Stimulated activated naive CD4-positive, alpha-beta T cell (primary cell): Measurements from ENCODE around the gene TMEM169.
A peak's percentile ranks its signal among the peaks of the same experiment; 100 is the strongest.
"Not testable (repeated sequence)": the region's sequence is repeated elsewhere in the genome, so short reads cannot be mapped to it uniquely, and the experiment has no call there.

Source experiments
- DNase-seq, 6 experiments: peaks; one replicate each; lab custom pipeline; 2025; lab: John Stamatoyannopoulos, UW

The TMEM169 gene

GRCh38 chr2:216071111-216071851 is 10.4 kb upstream of the TMEM169 start:
- no peak for DNase-seq

DNA sequence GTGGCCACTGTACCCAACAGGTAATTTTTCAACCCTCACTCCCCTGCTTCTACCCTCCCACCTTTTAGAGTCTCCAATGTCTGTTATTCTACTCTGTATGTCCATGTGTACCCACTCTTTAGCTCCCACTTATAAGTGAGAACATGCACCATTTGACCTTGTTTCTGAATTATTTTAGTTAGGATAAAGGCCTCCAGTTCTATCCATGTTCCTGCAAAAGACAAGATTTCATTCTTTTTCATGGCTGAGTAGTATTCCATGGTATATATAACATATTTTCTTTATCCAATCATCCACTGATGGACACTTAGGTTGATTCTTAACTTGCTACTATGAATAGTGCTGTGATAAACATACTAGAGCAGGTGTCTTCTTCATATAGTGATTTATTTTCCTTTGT is 9.2 kb upstream of the TMEM169 start:
- no peak for DNase-seq

DNA sequence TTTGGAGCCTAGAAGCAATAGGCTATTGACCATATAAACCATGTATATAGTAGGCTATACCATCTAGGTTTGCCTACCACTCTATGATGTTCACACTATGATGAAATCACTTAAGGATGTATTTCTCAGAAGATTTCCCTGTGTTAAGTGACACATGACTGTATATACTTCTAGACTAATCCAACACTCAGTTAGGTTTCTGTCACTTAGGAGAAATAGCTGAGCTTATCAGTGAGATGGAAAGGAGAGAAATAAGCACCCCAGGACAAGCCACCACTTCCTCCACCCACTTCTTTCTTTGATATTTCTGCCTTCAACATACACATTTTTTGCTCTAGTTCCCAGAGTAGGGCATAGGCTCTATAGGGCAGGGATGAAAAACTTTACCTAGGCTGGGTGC is 7.9 kb upstream of the TMEM169 start:
- DNase-seq = no peak

DNA sequence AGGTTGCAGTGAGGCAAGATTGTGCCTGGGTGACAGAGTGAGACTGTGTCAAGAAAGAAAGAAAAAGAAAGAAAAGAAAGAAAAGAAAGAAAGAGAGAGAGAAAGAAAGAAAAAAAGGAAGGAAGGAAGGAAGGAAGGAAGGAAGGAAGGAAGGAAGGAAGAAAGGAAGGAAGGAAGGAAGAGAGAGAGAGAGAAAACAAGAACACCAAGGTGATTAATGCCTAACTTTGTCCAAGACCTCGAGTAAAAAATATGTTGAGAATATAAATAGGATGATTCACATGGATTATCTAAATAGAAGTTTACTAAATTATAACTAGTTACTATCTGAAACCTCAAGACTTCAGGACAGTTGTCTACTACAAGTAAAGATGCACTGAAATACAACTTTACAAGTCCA is 7.3 kb upstream of the TMEM169 start:
- DNase-seq = no peak

DNA sequence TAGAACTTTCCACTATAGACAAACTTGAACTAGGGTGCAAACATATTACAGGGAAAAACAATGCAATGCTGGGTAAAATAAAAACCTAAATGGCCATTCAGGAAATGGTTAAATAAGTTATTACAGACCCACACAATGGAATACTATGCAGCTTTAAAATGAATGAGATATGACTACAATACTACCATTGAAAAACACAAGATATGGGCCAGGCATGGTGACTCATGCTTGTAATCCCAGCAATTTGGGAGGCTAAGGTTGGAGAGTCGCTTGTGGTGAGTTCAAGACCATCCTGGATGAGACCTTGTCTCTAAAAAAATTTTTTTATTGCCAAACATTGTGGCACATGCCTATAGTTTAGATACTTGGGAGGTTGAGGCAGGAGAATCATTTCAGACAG is 6.9 kb upstream of the TMEM169 start:
- DNase-seq = no peak

DNA sequence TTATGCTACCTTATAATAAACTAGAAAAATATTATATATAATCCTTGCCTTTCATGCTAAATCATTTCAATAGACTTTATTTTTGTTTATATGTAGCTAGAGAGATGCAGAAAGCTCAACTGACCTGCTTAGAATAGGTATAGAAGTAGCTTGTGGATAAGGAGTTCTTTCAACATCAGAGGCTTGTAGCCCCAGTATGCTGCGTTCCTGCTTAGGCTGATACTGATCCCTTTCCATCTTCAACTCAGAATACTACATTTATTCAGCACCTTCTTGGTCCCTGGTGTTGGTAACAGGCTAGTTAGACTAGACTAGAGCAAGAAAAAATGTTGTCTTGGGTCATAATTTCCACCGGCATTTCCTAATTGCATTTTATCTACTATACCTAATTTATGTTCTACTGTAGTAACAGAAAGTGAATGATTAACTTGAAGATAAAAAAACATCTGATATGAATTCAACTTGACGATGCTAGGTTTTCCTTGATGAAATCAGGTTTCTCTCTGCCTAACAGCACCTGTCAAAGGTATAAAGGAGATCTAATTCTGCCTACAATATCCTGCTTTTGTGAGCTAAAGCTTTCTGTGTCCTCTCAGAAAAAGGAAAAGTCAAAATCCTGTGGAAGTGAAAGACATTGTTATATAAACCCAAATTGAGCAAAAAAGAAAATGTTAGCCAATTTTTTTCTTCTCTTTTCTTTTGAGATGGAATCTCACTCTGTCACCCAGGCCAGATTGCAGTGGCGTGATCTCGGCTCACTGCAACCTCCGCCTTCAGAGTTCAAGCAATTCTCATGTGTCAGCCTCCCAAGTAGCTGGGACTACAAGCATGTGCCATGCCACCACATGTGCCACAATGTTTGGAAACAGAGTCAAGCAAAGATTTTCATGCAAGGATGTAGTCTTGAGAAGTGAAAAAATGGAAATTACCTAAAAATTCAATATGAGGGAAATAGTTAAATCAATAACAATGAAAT is 5.9 kb upstream of the TMEM169 start:
- DNase-seq = no peak

DNA sequence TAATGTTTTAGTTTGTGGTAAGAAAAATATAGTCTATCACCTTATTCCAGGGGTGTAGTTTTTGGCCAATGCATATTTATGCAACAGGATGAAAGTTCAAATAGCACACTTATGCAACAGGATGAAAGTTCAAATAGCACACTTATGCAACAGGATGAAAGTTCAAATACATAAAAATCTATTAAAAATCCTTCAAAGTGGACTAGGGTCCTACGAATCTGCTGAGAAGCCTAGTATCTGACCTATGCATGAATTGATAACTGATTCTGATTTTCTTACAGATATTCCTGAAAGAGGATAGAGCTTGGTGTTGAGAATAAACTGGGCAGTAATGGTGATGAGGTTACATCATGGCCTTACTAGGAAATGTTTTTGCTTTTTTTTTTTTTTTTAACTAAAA is 2.9 kb upstream of the TMEM169 start:
- DNase-seq = no peak

DNA sequence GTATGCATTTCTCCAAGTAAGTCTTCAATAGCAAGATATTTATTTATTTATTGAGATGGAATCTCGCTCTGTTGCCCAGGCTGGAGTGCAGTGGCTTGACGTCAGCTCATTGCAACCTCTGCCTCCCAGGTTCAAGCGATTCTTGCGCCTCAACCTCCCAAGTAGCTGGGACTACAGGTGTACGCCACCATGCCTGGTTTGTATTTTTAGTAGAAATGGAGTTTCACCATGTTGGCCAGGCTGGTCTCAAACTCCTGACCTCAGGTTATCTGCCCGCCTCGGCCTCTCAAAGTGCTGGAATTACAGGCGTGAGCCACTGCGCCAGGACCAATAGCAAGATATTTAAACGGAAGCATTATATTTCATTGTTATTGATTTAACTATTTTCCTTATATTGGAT is 1.7 kb upstream of the TMEM169 start:
- DNase-seq = not testable (repeated sequence)

DNA sequence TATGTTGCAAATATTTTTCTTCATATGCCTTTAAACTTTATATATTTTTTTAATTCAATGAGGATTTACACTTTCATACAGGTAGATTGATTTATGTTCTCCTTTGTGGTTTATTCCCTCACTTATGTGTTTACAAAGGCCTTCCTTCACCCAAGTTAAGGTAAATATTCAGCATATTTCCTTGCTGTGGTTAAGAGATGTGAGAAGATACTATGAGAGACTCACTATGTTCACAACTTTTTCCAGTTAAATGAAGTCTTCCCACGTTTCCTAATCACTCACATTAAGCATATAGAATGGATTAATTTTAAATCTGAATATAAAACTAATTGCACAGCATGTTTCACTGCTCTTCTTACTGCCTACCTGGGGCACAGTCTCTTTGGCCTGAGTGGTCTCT is 707 bp upstream of the TMEM169 start:
- DNase-seq = no peak

DNA sequence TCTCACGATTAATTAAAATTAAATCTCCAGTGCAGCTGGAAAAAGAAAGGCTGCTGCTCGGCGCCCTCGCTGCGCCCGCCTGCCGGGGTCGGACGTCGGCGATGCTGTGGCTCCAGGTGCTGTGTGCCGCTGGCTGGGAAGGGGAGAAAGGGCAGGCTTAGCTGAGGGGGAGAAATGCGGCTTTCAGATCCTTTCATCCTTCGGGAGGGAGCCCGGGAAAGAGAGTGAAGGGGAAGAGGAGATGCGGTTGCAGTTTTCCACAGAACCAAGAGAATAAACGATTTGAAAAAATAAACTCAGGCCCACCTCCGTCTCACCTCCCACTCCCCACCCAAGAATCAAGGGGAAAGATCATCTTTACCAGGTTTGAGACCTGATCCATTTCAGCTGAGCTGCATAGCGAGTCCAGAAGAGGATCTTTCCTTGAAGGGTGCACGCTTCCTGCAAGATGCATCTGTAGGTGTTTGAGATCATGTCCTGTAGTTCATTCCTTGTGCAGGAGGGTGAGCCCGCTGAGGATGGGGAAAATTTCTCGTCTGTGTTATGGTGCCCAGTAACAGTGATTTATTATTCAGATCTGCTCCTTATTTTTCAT is 495 bp downstream of the TMEM169 start:
- peak in 2 of 6 experiments; percentile 21 to 22 for DNase-seq

DNA sequence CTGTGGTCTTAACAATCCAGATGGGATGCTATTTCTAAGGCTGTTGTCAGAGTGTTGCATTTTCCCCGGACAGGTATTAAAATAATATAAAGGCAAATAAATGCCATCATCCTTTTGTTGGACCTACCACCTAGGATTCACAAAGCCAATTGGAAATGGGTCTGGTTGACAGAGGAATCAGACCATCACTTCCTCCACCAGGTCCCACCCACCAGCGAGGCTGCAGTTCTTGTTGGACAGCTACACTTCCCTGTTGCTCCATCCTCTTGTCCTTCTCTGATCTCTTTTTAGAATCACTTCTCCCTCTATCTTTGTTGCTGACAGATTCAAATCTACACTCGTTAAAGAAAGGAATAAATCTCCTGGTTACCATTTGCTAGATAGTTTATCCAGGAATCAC is 1.1 kb downstream of the TMEM169 start:
- DNase-seq = peak in 2 of 6 experiments; percentile 4 to 19

GRCh38 chr2:216083464-216084281 is 2.0 kb downstream of the TMEM169 start:
- peak in 2 of 6 experiments; percentile 6 to 7 for DNase-seq

GRCh38 chr2:216084547-216084946 is 2.8 kb downstream of the TMEM169 start:
- DNase-seq = peak in 4 of 6 experiments; percentile 11 to 51 (median 32)

DNA sequence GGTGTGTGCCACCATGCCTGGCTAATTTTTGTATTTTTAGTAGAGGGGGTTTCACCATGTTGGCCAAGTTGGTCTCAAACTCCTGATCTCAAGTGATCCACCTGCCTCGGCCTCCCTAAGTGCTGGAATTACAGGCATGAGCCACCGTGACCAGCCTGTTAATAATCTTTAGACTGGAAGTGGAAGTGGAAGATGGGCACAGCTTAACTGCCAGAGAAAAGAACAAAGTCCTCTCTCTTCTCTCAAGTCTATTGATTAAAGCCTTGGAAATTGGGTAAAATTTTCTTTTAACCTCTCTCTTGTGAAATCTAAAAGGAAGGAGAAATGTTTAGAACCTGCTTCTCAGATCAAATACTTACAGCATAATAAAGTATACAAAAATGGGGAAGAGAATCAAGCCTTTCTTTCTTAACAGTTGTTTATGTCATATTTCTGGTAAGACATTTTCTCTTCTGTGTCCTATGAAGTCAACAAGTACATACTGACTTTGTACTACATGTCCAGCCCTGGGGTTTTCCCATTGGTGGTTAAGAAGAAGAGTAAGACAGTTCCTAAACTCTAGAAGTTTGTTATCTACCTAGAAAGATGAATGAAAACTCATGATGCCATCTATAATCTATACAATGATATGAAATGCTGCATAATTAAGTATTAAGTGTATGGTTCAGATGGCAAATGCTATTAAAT is 4.6 kb downstream of the TMEM169 start:
- DNase-seq = no peak

GRCh38 chr2:216090369-216090786 is 8.7 kb downstream of the TMEM169 start:
- no peak for DNase-seq

DNA sequence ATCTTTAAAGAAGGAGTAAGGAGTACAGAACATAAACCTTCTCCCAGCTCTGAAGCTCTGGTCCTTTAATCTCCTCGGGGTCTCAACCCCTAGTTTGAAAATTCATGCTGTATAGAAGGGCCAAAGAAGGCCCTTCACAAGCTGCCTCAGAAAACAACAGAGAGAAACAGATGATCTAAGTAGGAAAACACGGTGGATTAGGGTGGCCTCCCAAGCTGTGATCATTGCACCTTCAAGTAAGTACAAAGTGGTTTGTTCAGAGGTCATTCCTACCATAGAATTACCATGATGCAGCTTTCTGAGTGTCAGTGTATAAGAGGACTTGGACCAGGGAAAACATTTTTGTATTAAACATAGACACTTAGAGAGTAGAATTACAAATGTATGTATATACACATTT is 10.9 kb downstream of the TMEM169 start:
- DNase-seq = no peak

GRCh38 chr2:216094701-216095100 is 13.0 kb downstream of the TMEM169 start:
- DNase-seq = no peak

- no peak for DNase-seq
Observed at GRCh38 chr2:216098421-216099334, 17.0 kb downstream of the TMEM169 start.

GRCh38 chr2:216101109-216101508 is 19.4 kb downstream of the TMEM169 start:
- no peak for DNase-seq

- no peak for DNase-seq
Observed at GRCh38 chr2:216103213-216103612, 21.5 kb downstream of the TMEM169 start.
